RWPE1 (cell line): ENCODE results near the gene CD19.

Experiments used
- CTCF ChIA-PET: fragments of 350-600 bp; sonication (Branson Sonifier 250); formaldehyde crosslinking; extraction: SDS; loops from one replicate; lab custom pipeline; 2021; lab: Yijun Ruan, JAX
- POLR2A ChIA-PET: fragments of 400-600 bp; formaldehyde crosslinking; extraction: SDS; loops from one replicate; lab custom pipeline; 2020; ENCODE audit warnings: antibody characterized with exemption; ENCODE audit not compliant: low non-redundant PET; lab: Yijun Ruan, JAX
- DNase-seq: peaks from one replicate; pipeline ENCODE4 v3.0.0; 2012; ENCODE audit warnings: low spot score
- H3K27ac ChIP-seq: fragments of 450-650 bp; 2 replicates; pipeline ENCODE4 v1.5.1; 2017
- TF ChIP-seq, protein P1 (sequence below): fragments of 450-650 bp; conservative IDR thresholded peaks from 2 replicates; pipeline ENCODE4 v1.5.1; 2017; ENCODE audit warnings: low read depth, mild to moderate bottlenecking

Gene CD19

DNA sequence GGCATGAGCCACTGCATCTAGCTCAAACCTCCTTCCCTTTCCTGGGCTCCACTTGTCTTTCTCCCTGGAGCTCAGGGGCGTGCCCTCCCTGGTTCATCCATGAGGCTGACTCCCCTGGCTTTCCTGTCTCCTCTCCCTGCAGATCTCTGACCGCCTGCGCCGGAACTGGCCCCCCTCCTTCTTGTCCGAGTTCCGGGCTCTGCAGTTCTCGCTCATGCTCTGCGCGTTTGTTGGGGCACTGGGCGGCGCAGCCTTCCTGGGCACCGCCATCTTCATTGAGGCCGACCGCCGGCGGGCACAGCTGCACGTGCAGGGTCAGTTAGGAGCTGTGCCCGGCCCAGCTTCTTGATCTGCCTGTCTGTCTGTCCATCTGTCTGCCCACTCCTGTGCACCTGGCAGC lies 51.9 kb downstream of the CD19 start:
- CTCF ChIA-PET, result interaction anchor here (1.0 kb wide), 1 partner anchor 8 kb away, joined by 3 read pairs; no protein-coding TSS in a partner anchor
- TF ChIP-seq, protein P1, sequence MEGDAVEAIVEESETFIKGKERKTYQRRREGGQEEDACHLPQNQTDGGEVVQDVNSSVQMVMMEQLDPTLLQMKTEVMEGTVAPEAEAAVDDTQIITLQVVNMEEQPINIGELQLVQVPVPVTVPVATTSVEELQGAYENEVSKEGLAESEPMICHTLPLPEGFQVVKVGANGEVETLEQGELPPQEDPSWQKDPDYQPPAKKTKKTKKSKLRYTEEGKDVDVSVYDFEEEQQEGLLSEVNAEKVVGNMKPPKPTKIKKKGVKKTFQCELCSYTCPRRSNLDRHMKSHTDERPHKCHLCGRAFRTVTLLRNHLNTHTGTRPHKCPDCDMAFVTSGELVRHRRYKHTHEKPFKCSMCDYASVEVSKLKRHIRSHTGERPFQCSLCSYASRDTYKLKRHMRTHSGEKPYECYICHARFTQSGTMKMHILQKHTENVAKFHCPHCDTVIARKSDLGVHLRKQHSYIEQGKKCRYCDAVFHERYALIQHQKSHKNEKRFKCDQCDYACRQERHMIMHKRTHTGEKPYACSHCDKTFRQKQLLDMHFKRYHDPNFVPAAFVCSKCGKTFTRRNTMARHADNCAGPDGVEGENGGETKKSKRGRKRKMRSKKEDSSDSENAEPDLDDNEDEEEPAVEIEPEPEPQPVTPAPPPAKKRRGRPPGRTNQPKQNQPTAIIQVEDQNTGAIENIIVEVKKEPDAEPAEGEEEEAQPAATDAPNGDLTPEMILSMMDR, result no peak
- no peak for DNase-seq
- H3K27ac ChIP-seq, result no peak overlapping the region
- POLR2A ChIA-PET, result no interaction called here

DNA sequence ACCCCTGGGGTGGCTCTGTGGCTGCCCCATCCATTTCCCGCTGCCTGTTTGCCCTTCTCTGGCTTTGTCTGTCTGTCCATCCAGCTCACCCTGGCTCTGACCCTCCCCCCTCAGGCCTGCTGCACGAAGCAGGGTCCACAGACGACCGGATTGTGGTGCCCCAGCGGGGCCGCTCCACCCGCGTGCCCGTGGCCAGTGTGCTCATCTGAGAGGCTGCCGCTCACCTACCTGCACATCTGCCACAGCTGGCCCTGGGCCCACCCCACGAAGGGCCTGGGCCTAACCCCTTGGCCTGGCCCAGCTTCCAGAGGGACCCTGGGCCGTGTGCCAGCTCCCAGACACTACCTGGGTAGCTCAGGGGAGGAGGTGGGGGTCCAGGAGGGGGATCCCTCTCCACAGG lies 52.3 kb downstream of the CD19 start:
- CTCF ChIA-PET, result no interaction called here

DNA sequence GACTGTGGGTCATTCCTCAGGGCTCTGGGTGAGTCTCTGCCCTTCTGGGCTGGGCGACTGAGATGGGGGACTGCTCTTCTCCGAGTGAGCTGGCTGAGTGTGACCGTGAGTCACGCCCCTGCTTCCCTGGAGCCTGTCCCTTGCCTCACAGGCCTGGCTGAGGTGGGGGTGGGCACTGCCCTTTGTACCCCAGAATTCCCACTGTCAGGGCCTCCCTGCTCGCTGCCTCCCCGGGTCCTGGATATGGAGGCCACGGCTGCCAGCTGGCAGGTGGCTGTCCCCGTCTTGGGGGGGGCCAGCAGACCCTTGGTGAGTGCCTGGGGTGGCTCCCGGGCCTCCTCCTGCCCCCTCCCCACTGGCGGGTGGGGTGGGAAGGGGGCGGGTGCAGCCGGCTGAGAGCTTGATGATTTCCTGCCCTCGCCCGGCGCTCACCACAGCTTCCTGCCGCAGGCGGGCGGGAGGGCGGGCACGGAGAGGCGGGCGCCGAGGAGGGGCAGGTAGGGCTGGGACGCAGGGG lies 52.9 kb downstream of the CD19 start, which contains the start of gene LAT:
LAT (plus strand) TSS at position 434 of the 517 bp plus-strand sequence. CDS start 366 bp downstream, outside the sequence.
- ChIA-PET POLR2A (no interaction called here), CTCF (no interaction called here)
- no peak for DNase-seq
- TF ChIP-seq, protein P1, result no peak
- H3K27ac ChIP-seq, result no peak within 1 kb of the TSS

More for the DNA sequence above, 52.3 kb downstream of the CD19 start:
- POLR2A ChIA-PET, result no interaction called here
- TF ChIP-seq, protein P1, result no peak
- DNase-seq, result no peak
- no peak overlapping the region for H3K27ac ChIP-seq

DNA sequence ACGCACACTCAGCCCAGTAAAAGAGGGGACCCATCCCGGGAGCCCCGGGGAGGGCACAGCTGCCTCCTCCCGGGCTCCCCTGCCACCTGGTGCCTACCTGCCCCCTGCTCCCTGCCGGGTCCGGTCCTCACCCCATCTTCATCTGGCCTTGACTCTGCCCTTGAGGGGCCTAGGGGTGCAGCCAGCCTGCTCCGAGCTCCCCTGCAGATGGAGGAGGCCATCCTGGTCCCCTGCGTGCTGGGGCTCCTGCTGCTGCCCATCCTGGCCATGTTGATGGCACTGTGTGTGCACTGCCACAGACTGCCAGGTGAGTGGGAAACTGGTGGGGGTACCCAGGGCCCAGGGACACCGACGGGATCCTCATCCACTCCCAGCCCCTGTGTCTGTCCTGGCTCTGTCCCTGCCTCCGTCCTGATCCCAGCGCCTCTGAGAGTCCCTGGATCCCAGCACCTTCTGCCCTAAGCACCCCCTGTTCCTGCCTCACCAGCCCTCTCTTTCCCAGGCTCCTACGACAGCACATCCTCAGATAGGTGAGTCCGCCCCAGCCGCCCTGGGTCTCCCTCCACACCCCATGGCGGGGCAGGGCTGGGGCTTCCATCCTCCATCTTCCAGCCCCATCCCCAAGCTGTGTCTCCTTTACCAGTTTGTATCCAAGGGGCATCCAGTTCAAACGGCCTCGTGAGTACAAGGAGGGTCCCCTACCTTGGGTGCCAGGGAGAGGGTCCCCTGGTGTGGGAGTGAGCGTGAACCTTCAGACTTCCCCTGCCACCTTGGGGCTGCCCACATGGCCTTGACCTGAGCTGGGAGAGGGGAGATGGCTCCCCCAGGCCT lies 53.7 kb downstream of the CD19 start:
- CTCF ChIA-PET, result interaction anchor here (0.7 kb wide), 1 partner anchor 8 kb away, joined by 4 read pairs; no protein-coding TSS in a partner anchor
- TF ChIP-seq, protein P1, result no peak
- no peak overlapping the region for H3K27ac ChIP-seq
- POLR2A ChIA-PET, result no interaction called here
- DNase-seq, result no peak

DNA sequence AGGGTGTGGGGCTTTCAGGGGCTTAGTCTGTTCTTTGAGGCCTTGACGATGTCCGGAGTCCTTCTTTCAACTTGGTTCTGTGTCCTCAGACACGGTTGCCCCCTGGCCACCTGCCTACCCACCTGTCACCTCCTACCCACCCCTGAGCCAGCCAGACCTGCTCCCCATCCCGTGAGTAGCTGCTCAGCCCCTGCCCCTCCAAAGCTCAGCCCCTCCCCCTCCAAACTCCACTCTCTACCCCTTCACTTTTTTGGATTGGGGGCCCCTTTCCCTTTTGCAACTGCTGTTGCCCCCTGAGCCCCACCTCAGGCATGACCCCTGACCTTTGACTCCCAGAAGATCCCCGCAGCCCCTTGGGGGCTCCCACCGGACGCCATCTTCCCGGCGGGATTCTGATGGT lies 54.3 kb downstream of the CD19 start:
- TF ChIP-seq, protein P1, result no peak
- POLR2A ChIA-PET, result no interaction called here
- H3K27ac ChIP-seq, result no peak overlapping the region
- CTCF ChIA-PET, result interaction anchor here (0.7 kb wide), 2 partner anchors 8 to 9 kb away, joined by 4 read pairs; no protein-coding TSS in a partner anchor
- no peak for DNase-seq

DNA sequence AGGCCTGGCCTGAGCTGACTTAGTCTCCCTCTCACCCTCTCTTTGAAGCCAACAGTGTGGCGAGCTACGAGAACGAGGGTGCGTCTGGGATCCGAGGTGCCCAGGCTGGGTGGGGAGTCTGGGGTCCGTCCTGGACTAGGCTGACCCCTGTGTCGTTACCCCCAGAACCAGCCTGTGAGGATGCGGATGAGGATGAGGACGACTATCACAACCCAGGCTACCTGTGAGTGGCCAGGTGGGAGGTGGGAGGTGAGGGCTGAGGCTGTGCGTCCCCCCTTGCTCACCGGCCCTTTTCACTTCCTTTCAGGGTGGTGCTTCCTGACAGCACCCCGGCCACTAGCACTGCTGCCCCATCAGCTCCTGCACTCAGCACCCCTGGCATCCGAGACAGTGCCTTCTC lies 54.7 kb downstream of the CD19 start:
- POLR2A ChIA-PET, result no interaction called here
- TF ChIP-seq, protein P1, result no peak
- CTCF ChIA-PET, result interaction anchor here (0.7 kb wide), 2 partner anchors 8 to 9 kb away, joined by 4 read pairs; no protein-coding TSS in a partner anchor

More for the DNA sequence above, 54.7 kb downstream of the CD19 start:
- no peak for DNase-seq
- H3K27ac ChIP-seq, result no peak overlapping the region
